A673 (cell line): ENCODE data around the gene TC2N. TPM values are rescaled to one million over a fixed set of nuclear protein-coding genes. Genes with fewer than 3 reads are reported as not detected.

Experiments used
- BruUV-seq: library from RNA; stranded (reverse); fragments of 400-500 nt; replicated peaks from 2 replicates; lab custom pipeline; 2021; lab: Mats Ljungman, UMichigan
- CTCF ChIA-PET: fragments of 300-600 bp; sonication (Branson Sonifier 250); formaldehyde crosslinking; loops from one replicate; lab custom pipeline; 2022; ENCODE audit warnings: antibody characterized with exemption; lab: Charles Lee
- POLR2A ChIA-PET: fragments of 300-600 bp; sonication (Branson Sonifier 250); formaldehyde crosslinking; loops from one replicate; lab custom pipeline; 2022; ENCODE audit warnings: antibody characterized with exemption; ENCODE audit not compliant: low non-redundant PET; lab: Charles Lee
- DNase-seq: peaks from one replicate; pipeline ENCODE4 v3.0.0-alpha.2; 2015; ENCODE audit warnings: low spot score
- H3K27ac ChIP-seq: fragments of 200-600 bp; sonication (generic); 2 replicates; pipeline ENCODE4 v1.5.1; 2016; ENCODE audit warnings: mixed run types, low read depth, mild to moderate bottlenecking, mixed read lengths, antibody characterized with exemption, low read length; ENCODE audit not compliant: poor library complexity, severe bottlenecking
- H3K27me3 ChIP-seq: fragments of 200-600 bp; sonication (generic); replicated peaks from 2 replicates; pipeline ENCODE4 v1.6.1; 2017; ENCODE audit warnings: mixed run types, low read depth, mild to moderate bottlenecking, mixed read lengths, antibody characterized with exemption, low read length; ENCODE audit not compliant: insufficient read depth, poor library complexity
- H3K36me3 ChIP-seq: fragments of 200-600 bp; sonication (generic); 2 replicates; pipeline ENCODE4 v1.6.1; 2016; ENCODE audit warnings: mixed run types, mild to moderate bottlenecking, mixed read lengths, antibody characterized with exemption, low read length; ENCODE audit not compliant: insufficient read depth, poor library complexity, severe bottlenecking
- H3K4me1 ChIP-seq: fragments of 200-600 bp; sonication (generic); 2 replicates; pipeline ENCODE4 v1.6.1; 2017; ENCODE audit warnings: mixed run types, mild to moderate bottlenecking, mixed read lengths, antibody characterized with exemption, low read length; ENCODE audit not compliant: insufficient read depth, poor library complexity, severe bottlenecking
- H3K4me3 ChIP-seq: fragments of 200-600 bp; sonication (generic); 2 replicates; pipeline ENCODE4 v1.5.1; 2016; ENCODE audit warnings: low read depth, mixed run types, mild to moderate bottlenecking, mixed read lengths, low read length; ENCODE audit not compliant: poor library complexity, severe bottlenecking
- H3K9me3 ChIP-seq: fragments of 200-600 bp; sonication (generic); 2 replicates; pipeline ENCODE4 v1.6.1; 2016; ENCODE audit warnings: mixed run types, low read depth, mild to moderate bottlenecking, mixed read lengths, antibody characterized with exemption, low read length; ENCODE audit not compliant: poor library complexity, severe bottlenecking
- EZH2 ChIP-seq: fragments of 200-600 bp; sonication (generic); IDR thresholded peaks from 2 replicates; pipeline ENCODE4 v1.6.1; 2017; ENCODE audit warnings: borderline replicate concordance, low read depth, mild to moderate bottlenecking, mixed read lengths, antibody characterized with exemption, low read length; ENCODE audit not compliant: poor library complexity, severe bottlenecking
- intact Hi-C: fragments of 100-400 bp; cut with micrococcal nuclease; formaldehyde crosslinking; loops from one replicate; pipeline ENCODE4 v1.10.0; 2022; ENCODE audit not compliant: unreplicated experiment
- total RNA-seq: library from RNA; stranded (reverse); gene quantifications from 2 replicates; pipeline ENCODE4 v1.2.3, GENCODE V29; 2021
- TF ChIP-seq, protein P1 (sequence below): fragments of 300-800, 200-600 bp; sonication (generic); conservative IDR thresholded peaks from 2 replicates; pipeline ENCODE4 v1.5.1; 2017; ENCODE audit warnings: low read depth, mild to moderate bottlenecking, antibody characterized with exemption, low read length, moderate library complexity, mixed read lengths

The TC2N gene
- total RNA-seq, 1 experiment from 2014 or later = 0.45 TPM

DNA sequence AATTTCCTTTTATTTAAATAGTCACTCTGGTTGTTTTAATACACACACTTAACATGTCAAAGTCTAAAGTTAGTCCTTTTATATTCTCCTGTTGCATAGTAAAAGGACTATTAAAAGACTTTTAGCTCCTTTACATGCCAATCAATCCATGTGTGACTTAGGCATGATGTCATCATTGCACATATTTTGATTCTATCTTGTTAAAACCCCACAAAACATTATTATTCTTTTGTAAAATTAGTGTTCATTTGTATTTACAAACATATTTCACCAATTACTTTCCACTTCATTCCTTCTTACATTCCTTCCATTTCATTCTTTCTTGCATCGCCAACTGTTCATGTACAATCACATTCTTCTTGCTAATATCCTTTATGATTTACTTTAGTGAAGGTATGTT is 39.6 kb downstream of the TC2N start:
- TF ChIP-seq, protein P1, sequence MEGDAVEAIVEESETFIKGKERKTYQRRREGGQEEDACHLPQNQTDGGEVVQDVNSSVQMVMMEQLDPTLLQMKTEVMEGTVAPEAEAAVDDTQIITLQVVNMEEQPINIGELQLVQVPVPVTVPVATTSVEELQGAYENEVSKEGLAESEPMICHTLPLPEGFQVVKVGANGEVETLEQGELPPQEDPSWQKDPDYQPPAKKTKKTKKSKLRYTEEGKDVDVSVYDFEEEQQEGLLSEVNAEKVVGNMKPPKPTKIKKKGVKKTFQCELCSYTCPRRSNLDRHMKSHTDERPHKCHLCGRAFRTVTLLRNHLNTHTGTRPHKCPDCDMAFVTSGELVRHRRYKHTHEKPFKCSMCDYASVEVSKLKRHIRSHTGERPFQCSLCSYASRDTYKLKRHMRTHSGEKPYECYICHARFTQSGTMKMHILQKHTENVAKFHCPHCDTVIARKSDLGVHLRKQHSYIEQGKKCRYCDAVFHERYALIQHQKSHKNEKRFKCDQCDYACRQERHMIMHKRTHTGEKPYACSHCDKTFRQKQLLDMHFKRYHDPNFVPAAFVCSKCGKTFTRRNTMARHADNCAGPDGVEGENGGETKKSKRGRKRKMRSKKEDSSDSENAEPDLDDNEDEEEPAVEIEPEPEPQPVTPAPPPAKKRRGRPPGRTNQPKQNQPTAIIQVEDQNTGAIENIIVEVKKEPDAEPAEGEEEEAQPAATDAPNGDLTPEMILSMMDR = no peak
- no peak for TF ChIP-seq EZH2
- intact Hi-C loops = no loop called here
- no peaks in the 10 kb centered on the region for H3K4me1 ChIP-seq
- no peak overlapping the region for H3K4me3 ChIP-seq
- H3K9me3 ChIP-seq = no peaks in the 10 kb centered on the region
- CTCF ChIA-PET = no interaction called here
- no peak for DNase-seq
- H3K27me3 ChIP-seq = peaks cover 67% of the 10 kb centered on the region
- no peak overlapping the region for H3K27ac ChIP-seq
- H3K36me3 ChIP-seq = no peaks in the 10 kb centered on the region
- POLR2A ChIA-PET = no interaction called here
- no TSS peak for BruUV-seq

GRCh38 chr14:91817566-91818325 is 49.6 kb downstream of the TC2N start:
- ChIA-PET POLR2A (no interaction called here), CTCF (no interaction called here)
- Histone ChIP-seq H3K4me1 (no peaks in the 10 kb centered on the region), H3K9me3 (no peaks in the 10 kb centered on the region), H3K27me3 (peaks cover 88% of the 10 kb centered on the region), H3K4me3 (no peak overlapping the region), H3K27ac (no peak overlapping the region), H3K36me3 (no peaks in the 10 kb centered on the region)
- TF ChIP-seq EZH2 = peak; percentile 13
- TF ChIP-seq, protein P1 = no peak
- no peak for DNase-seq
- intact Hi-C loops = no loop called here
- BruUV-seq = no TSS peak

GRCh38 chr14:91814317-91814716 is 53.0 kb downstream of the TC2N start:
- intact Hi-C loops = no loop called here
- Histone ChIP-seq H3K27ac (no peak overlapping the region), H3K4me3 (no peak overlapping the region), H3K9me3 (no peaks in the 10 kb centered on the region), H3K4me1 (no peaks in the 10 kb centered on the region), H3K36me3 (no peaks in the 10 kb centered on the region), H3K27me3 (peaks cover 68% of the 10 kb centered on the region)
- BruUV-seq = no TSS peak
- ChIA-PET CTCF (no interaction called here), POLR2A (no interaction called here)
- no peak for TF ChIP-seq EZH2
- TF ChIP-seq, protein P1 = no peak
- DNase-seq = no peak
